HG02885 (cell line): ENCODE results near the gene SHPK.
"Not testable (repeated sequence)": the region's sequence is repeated elsewhere in the genome, so short reads cannot be mapped to it uniquely, and the experiment has no call there.

Experiments
- ATAC-seq: cut with Tn5 transposase; IDR thresholded peaks from one replicate; pipeline ENCODE4 v1.9.1; 2021; ENCODE audit warnings: mild to moderate bottlenecking; ENCODE audit not compliant: unreplicated experiment, poor library complexity

SHPK gene

DNA sequence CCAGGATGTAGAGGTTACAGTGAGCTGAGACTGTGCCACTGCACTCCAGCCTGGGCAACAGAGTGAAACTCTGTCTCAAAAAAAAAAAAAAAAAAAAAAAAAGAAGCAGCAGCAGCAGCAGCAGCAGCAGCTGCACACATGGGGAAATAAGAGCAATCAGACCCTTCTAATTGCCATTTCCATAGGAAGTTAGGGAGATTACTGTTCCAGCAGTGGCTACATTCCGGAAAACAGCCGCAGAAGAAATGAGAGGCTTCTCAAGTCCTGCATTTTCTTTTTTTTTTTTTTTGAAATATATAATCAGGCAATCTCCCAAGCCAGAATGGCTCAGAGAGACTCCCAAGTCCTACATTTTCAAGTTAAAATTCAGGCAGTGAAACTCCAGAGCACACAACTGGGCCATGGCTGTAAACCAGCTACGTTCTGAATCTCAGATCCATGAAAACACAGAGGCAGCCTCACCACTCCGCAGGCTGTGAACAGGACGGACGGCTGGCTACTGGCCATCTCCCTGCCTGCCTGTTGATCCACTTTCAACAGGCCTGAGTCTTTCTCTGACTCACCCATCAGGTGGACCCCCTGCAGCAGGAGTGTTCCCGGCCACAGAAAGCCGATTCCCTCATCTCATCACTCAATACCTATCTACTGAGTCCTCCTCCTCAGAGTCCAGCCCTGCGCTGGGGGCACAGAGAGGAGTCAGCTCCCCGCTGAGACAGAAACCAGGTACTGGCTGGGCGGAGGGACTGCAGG is 41.8 kb downstream of the SHPK start:
- ATAC-seq = no peak

DNA sequence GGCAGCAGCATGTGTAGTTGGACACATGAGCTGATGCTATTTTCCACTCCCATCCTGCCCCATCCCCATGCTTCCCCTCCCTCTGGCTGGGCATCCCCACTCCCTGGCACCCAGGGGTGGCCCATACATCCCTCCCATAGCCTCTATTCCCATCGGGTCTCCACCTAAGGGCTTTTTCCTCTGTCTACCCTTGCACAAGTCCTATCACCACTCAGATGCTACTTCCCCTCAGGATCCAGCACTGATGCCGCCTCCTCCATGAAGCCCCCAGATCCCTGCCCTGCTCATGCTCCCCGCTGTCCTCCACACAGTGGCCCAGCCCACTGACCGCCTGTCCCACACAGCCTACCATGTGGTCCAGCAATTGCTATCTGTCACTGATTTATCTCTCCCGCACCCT is 42.7 kb downstream of the SHPK start:
- ATAC-seq = no peak

GRCh38 chr17:3592216-3592860 is 43.7 kb downstream of the SHPK start:
- no peak for ATAC-seq

GRCh38 chr17:3590768-3591167 is 45.3 kb downstream of the SHPK start:
- ATAC-seq = no peak

- no peak for ATAC-seq
These were observed 45.8 kb downstream of the SHPK start for GRCh38 chr17:3590231-3590630.

GRCh38 chr17:3589784-3590183 is 46.3 kb downstream of the SHPK start:
- no peak for ATAC-seq

DNA sequence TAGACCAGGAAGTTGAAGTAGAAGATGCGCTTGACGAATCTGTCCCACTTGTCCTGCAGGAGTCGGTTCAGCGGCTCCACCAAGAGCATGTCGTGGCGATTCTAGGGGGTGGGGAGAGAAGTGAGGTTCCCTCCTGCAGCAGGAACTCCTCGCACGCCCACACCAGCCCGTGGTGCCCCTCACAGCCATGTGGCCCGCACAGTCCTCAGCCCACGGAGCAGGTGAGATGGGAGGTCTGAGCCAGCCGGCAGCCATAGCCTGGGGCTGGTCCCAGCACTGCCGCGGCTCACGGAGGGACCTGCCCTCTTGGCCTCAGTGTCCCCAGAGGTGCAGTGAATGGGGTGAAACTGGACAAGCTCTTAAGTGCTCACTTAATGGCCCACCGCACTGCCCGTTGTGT is 50.2 kb downstream of the SHPK start:
- ATAC-seq = no peak

DNA sequence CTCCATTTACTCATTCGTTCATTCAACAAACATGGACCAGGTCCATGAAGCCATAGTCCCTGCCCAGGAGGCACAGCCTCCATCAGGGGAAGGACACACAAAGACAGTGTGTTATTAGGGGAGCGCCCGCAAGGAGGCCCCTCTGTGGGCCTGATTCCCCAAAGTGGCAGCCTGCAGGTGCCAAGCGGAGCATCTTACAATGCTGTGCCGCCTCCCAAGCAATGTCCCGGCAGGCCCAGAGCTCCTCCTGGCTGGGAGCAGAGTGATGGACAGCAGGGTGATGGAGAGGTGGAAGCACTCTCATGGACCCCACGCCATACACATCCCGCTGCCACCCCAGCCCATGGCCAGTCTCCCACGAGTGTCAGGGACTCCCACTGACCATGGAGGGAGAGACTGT is 52.6 kb downstream of the SHPK start:
- ATAC-seq = no peak

DNA sequence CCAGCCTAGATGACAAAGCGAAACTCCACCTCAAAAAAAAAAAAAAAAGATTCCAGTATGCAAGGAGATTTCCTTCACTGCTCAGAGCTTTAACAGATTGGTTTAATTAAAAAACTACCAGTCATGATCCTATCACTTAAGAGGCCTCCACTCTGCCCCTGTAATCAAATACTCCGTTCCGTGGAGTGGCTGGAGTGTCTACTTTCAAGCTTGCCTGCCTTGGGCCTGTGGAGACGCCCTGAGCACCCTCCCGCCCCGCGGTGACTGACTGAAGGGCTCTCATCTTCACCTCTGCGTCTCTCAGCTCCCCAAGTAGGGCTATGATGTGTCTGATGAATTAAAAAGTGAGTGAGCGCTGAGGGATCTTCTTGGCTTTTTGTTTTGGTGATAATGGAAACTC is 53.1 kb downstream of the SHPK start:
- ATAC-seq = no peak

DNA sequence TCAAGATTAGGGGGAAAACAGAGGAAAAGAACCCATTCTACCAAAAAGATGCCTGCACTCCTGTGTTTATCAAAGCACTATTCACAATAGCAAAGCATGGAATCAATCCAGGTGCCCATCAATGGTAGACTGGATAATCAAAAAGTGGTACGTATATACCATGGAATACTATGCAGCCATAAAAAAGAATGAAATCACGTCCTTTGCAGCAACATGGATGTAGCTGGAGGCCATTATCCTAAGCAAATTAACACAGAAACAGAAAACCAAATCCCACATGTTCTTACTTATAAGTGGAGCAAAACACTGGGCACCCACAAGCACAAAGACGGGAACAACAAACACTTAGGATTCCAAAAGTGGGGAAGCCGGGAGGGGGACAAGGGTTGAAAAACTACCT is 57.4 kb downstream of the SHPK start:
- ATAC-seq = not testable (repeated sequence)

DNA sequence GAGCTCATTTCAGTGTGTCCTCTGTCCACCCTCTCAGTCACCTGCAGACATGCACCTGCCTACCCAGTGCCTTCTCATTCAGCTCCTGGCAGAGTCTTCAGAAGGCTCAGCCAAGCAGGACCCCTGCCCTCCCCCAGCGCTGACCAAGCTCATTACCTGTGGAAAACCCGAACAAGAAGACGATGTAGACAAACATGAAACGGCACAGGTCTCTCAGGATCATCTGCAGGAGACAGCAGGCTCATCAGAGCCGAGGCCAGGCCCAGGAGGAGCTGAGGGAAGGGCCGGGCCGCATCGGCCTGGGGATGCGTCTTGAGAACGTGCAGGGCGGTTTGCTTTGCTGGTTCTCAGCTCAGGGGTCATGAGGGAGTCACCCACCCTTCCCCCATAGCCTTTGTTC is 59.1 kb downstream of the SHPK start:
- no peak for ATAC-seq

DNA sequence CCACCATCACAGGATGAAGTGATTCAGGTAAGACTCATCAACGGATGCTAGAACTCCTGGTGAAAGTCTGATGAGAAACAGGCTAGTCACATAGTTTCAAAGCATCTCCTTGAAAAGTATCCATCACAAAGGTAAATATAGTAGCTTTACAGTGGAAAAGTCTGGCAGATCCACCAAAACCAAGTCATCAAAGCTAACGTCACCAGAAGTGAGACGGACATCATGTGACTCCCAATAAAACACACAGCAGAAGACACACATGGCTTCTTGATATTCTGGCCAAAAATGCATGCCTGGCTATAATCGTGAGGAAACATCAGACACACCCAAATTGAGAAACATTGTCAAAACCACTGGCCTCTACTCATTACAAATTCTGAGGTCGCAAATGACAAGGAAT is 60.5 kb downstream of the SHPK start:
- no peak for ATAC-seq

DNA sequence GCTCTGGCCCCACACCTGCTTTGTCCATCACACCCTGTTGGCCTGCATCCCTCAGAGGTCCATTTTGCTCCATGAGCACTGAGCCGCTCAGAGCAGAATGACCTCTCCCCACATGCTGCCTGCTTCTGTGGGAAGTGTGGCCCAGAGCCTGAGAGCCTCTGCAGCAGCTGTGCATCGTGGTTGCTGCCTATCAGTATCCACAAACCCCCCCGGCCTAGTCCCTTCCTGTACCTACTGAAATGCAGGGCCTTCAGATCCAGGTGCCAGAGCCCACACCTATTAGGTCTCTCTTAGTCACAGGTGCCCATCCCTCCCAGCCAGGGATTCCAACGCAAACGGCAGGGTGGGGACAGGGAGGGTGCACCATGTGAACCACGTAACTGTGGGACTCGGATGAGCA is 61.8 kb downstream of the SHPK start:
- no peak for ATAC-seq

- no peak for ATAC-seq
These were observed 62.6 kb downstream of the SHPK start for GRCh38 chr17:3573246-3574100.

- ATAC-seq = no peak
These were observed 63.8 kb downstream of the SHPK start for GRCh38 chr17:3572231-3572630.

DNA sequence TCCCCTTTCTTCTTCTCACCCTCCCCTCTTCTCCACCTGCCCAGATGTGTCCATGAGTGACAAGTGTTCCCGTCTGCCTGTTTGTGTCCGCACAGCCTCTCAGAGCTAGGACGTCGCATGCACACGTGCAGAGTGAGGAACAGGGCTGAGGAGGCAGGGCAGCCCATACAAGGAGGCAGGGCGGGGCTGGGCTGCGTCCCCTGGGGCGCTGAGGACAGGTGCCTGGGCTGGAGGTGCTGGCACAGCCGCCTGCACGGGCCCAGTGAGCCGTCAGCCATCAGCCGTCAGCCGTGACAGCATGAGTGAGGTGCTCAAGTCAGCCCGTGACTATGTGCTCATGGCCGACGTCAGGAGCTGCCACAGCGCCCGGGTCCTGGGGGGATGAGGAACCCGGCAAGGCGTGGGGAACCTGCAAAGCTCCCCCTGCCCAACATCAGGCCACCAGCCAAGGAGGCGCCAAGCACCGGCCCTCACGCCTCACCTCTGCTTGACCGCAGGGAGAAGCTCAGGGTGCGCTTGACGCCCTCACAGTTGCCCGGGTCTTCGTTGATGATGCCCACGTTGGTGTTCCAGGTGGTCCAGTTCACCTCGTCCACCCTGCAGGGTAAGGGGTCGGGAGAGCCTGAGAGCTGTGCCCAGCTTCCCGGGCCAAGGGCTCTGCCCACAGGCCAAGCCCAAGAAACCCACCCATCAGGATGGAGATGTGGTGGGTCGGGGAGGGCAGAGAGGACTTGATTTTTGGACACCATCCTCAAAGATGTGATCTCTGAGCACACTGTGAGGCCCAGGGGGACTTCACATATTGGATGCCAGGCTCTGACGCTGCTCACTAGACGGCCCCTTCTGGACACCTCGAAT is 64.8 kb downstream of the SHPK start:
- no peak for ATAC-seq

DNA sequence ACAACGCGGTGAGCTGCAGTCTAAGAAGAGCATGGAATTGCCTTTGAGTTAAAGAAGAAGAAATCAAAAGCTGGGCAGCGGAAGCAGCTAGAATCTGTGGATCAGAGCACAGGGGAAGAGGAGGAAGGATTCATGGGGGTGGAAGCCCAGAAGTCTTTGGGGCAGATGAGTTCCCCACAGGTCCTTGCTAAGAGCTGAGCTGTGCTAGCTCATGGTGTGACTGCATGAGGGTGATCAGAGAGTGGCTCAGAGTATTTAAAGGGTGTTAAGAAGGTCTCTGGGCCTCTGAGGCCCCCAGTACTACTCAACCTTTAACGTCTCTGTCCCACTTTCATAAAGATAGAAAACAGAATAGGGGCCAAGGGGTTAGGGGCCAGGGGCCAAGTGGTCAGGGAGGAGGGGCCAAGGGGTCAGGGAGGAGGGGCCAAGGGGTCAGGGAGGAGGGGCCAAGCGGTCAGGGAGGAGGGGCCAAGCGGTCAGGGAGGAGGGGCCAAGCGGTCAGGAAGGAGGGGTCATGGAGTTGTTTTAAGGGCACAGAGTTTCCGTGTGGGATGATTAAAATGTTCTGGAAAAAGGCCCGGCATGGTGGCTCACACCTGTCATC is 66.4 kb downstream of the SHPK start:
- no peak for ATAC-seq

GRCh38 chr17:3566551-3566950 is 69.5 kb downstream of the SHPK start:
- no peak for ATAC-seq

GRCh38 chr17:3565143-3565542 is 70.9 kb downstream of the SHPK start:
- no peak for ATAC-seq

DNA sequence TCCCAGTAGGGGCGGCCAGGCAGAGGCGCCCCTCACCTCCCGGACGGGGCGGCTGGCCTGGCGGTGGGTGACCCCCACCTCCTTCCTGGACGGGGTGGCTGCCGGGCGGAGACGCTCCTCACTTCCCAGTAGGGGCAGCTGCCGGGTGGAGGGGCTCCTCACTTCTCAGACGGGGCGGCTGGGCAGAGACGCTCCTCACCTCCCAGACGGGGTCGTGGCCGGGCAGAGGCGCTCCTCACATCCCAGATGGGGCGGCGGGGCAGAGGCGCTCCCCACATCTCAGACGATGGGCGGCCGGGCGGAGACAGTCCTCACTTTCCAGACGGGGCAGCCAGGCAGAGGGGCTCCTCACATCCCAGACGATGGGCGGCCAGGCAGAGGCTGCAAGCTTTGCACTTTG is 71.8 kb downstream of the SHPK start:
- ATAC-seq = not testable (repeated sequence)
